Ectodermal cell (in vitro differentiated cells): ENCODE data around the gene UCHL5. TPM values are rescaled to one million over a fixed set of nuclear protein-coding genes. Genes with fewer than 3 reads are reported as not detected.
A peak's percentile ranks its signal among the peaks of the same experiment; 100 is the strongest.

ENCODE experiments used
- H3K27ac ChIP-seq: 2 replicates; pipeline ENCODE4 v1.7.0; 2013; ENCODE audit warnings: mild to moderate bottlenecking, low read depth, low read length; ENCODE audit not compliant: insufficient read depth, poor library complexity, severe bottlenecking
- H3K27me3 ChIP-seq: 2 replicates; pipeline ENCODE4 v1.7.0; 2013; ENCODE audit warnings: mild to moderate bottlenecking, low read length; ENCODE audit not compliant: insufficient read depth, control insufficient read depth, poor library complexity, severe bottlenecking
- H3K36me3 ChIP-seq: one replicate; pipeline ENCODE4 v1.7.0; 2013; ENCODE audit warnings: low read length; ENCODE audit not compliant: control insufficient read depth, insufficient read depth
- H3K4me1 ChIP-seq: one replicate; pipeline ENCODE4 v1.7.0; 2013; ENCODE audit warnings: low read length; ENCODE audit not compliant: control insufficient read depth, insufficient read depth
- H3K4me3 ChIP-seq: 2 replicates; pipeline ENCODE4 v1.7.0; 2013; ENCODE audit warnings: low read depth, low read length, control low read depth; ENCODE audit not compliant: insufficient read depth
- H3K9me3 ChIP-seq: 2 replicates; pipeline ENCODE4 v1.7.0; 2013; ENCODE audit warnings: mild to moderate bottlenecking, low read length, moderate library complexity; ENCODE audit not compliant: control insufficient read depth
- WGBS, 2 experiments: methylation state at CpG; one replicate each; pipeline ENCODE4 v1.1.7; 2013; ENCODE audit warnings: missing lambda C conversion rate in 2 of 2; 5-methylcytosine and 5-hydroxymethylcytosine counted together
- polyA plus RNA-seq, 4 experiments: library from polyadenylated mRNA; stranded (reverse); fragments of 50-300 nt; gene quantifications; one replicate each; pipeline ENCODE4 v1.2.3, GENCODE V29; 2013

Gene UCHL5
- polyA plus RNA-seq (2013, experiment 1 of 4): 31.3 TPM
- polyA plus RNA-seq (2013, experiment 2 of 4): 33.8 TPM
- 27.9 TPM for polyA plus RNA-seq (2013, experiment 3 of 4)
- polyA plus RNA-seq (2013, experiment 4 of 4): 30.2 TPM

- H3K4me3 ChIP-seq: peak within 1 kb of the TSS; percentile 97
- H3K27ac ChIP-seq: peak within 1 kb of the TSS; percentile 97
- WGBS, 2 experiments: 0% methylated on average over 74 of the region's 74 CpGs
- no peaks in the 10 kb centered on the region for H3K36me3 ChIP-seq
- peaks cover 9% of the 10 kb centered on the region for H3K4me1 ChIP-seq
- no peaks in the 10 kb centered on the region for H3K9me3 ChIP-seq
- no peaks in the 10 kb centered on the region for H3K27me3 ChIP-seq
Observed at GRCh38 chr1:193059282-193060114, at the start of gene UCHL5, which contains the start of gene RO60. Gene UCHL5, minus strand, starts transcription at chr1:193059360. Its CDS starts 100 bp downstream, at chr1:193059260. Gene RO60, plus strand, starts transcription at chr1:193059612. Its CDS starts 9,443 bp downstream, at chr1:193069055.

GRCh38 chr1:193108471-193108870 lies 49.3 kb upstream of the UCHL5 start:
- Histone ChIP-seq H3K36me3 (no peaks in the 10 kb centered on the region), H3K4me3 (no peak overlapping the region), H3K27ac (no peak overlapping the region), H3K27me3 (peaks cover 11% of the 10 kb centered on the region), H3K9me3 (no peaks in the 10 kb centered on the region), H3K4me1 (no peaks in the 10 kb centered on the region)
- 79 to 86% methylated on average over 2 to 3 of the region's 3 CpGs for WGBS, 2 experiments

- Histone ChIP-seq H3K9me3 (no peaks in the 10 kb centered on the region), H3K4me1 (no peaks in the 10 kb centered on the region), H3K27ac (peak overlapping the region; percentile 67), H3K27me3 (peaks cover 14% of the 10 kb centered on the region), H3K4me3 (peak overlapping the region; percentile 43), H3K36me3 (no peaks in the 10 kb centered on the region)
- 55 to 58% methylated on average over 2 to 3 of the region's 4 CpGs for WGBS, 2 experiments
Observed at GRCh38 chr1:193105821-193106177, 46.6 kb upstream of the UCHL5 start.

- no peaks in the 10 kb centered on the region for H3K9me3 ChIP-seq
- H3K4me3 ChIP-seq: peak within 1 kb of the TSS; percentile 43
- 0% methylated on average over 73 of the region's 73 CpGs for WGBS, 2 experiments
- peak within 1 kb of the TSS; percentile 67 for H3K27ac ChIP-seq
- H3K27me3 ChIP-seq: peaks cover 14% of the 10 kb centered on the region
- H3K4me1 ChIP-seq: no peaks in the 10 kb centered on the region
- H3K36me3 ChIP-seq: no peaks in the 10 kb centered on the region
Observed at GRCh38 chr1:193104907-193105820, 46.0 kb upstream of the UCHL5 start, which contains the start of gene GLRX2. Gene GLRX2, minus strand, starts transcription at chr1:193105414. Its CDS starts 32 bp downstream, at chr1:193105382.

- H3K9me3 ChIP-seq: no peaks in the 10 kb centered on the region
- 1 to 2% methylated on average over 24 of the region's 24 CpGs for WGBS, 2 experiments
- H3K4me3 ChIP-seq: peak overlapping the region; percentile 43
- peaks cover 14% of the 10 kb centered on the region for H3K27me3 ChIP-seq
- peak overlapping the region; percentile 19 for H3K27ac ChIP-seq
- no peaks in the 10 kb centered on the region for H3K36me3 ChIP-seq
- no peaks in the 10 kb centered on the region for H3K4me1 ChIP-seq
Observed at GRCh38 chr1:193104502-193104906, 45.3 kb upstream of the UCHL5 start.

GRCh38 chr1:193103759-193104501 lies 44.8 kb upstream of the UCHL5 start:
- 56 to 60% methylated on average over 9 of the region's 9 CpGs for WGBS, 2 experiments
- H3K27ac ChIP-seq: no peak overlapping the region
- no peaks in the 10 kb centered on the region for H3K4me1 ChIP-seq
- no peaks in the 10 kb centered on the region for H3K9me3 ChIP-seq
- H3K27me3 ChIP-seq: peaks cover 14% of the 10 kb centered on the region
- no peaks in the 10 kb centered on the region for H3K36me3 ChIP-seq
- H3K4me3 ChIP-seq: peak overlapping the region; percentile 43

GRCh38 chr1:193102662-193103061 lies 43.5 kb upstream of the UCHL5 start:
- H3K4me3 ChIP-seq: no peak overlapping the region
- WGBS, 2 experiments: 95 to 99% methylated on average over 4 of the region's 5 CpGs
- no peaks in the 10 kb centered on the region for H3K36me3 ChIP-seq
- H3K4me1 ChIP-seq: no peaks in the 10 kb centered on the region
- no peak overlapping the region for H3K27ac ChIP-seq
- no peaks in the 10 kb centered on the region for H3K9me3 ChIP-seq
- H3K27me3 ChIP-seq: peaks cover 14% of the 10 kb centered on the region

- 88 to 92% methylated on average over 11 of the region's 11 CpGs for WGBS, 2 experiments
- no peaks in the 10 kb centered on the region for H3K9me3 ChIP-seq
- no peak overlapping the region for H3K4me3 ChIP-seq
- no peak overlapping the region for H3K27ac ChIP-seq
- no peaks in the 10 kb centered on the region for H3K36me3 ChIP-seq
- no peaks in the 10 kb centered on the region for H3K27me3 ChIP-seq
- no peaks in the 10 kb centered on the region for H3K4me1 ChIP-seq
Observed at GRCh38 chr1:193094112-193094511, 35.0 kb upstream of the UCHL5 start.

- no peaks in the 10 kb centered on the region for H3K9me3 ChIP-seq
- no peak overlapping the region for H3K27ac ChIP-seq
- 100% methylated on average over 1 of the region's 1 CpG; no CpG with 5 or more reads in 1 of the 2 experiments for WGBS, 2 experiments
- H3K27me3 ChIP-seq: no peaks in the 10 kb centered on the region
- H3K4me3 ChIP-seq: no peak overlapping the region
- H3K36me3 ChIP-seq: no peaks in the 10 kb centered on the region
- no peaks in the 10 kb centered on the region for H3K4me1 ChIP-seq
Observed at GRCh38 chr1:193090865-193091264, 31.7 kb upstream of the UCHL5 start.
